T1000 (cell line): ENCODE results near the gene CLIP3.
"Not testable (repeated sequence)": the region's sequence is repeated elsewhere in the genome, so short reads cannot be mapped to it uniquely, and the experiment has no call there.

ENCODE experiments used
- DNase-seq: peaks from one replicate; lab custom pipeline; 2025; ENCODE audit warnings: mixed read lengths; lab: John Stamatoyannopoulos, UW

Gene CLIP3

GRCh38 chr19:35980997-35981396 lies 51.7 kb downstream of the CLIP3 start:
- not testable (repeated sequence) for DNase-seq

GRCh38 chr19:35978832-35979365 lies 53.8 kb downstream of the CLIP3 start:
- DNase-seq = no peak

- no peak for DNase-seq
Measured at GRCh38 chr19:35978271-35978670, 54.4 kb downstream of the CLIP3 start.

GRCh38 chr19:35977446-35978222 lies 55.0 kb downstream of the CLIP3 start:
- no peak for DNase-seq

GRCh38 chr19:35975608-35976214 lies 57.0 kb downstream of the CLIP3 start:
- DNase-seq = no peak

GRCh38 chr19:35973487-35973886 lies 59.2 kb downstream of the CLIP3 start:
- no peak for DNase-seq

- DNase-seq = no peak
Measured at GRCh38 chr19:35966771-35967170, 65.9 kb downstream of the CLIP3 start.
